Activated T-cell treated with anti-CD3 and anti-CD28 coated beads, Interleukin-2, amount 50 U/mL, for 72 hours (primary cell): ENCODE results near the gene DIRAS1. TPM values are rescaled to one million over a fixed set of nuclear protein-coding genes. Genes with fewer than 3 reads are reported as not detected.

ENCODE experiments used
- ATAC-seq, 2 donors: fragments of 150-1000 bp; cut with Tn5 transposase; replicated peaks in 1 of 2; 2 replicates each; pipeline ENCODE4 v1.10.0; 2021; ENCODE audit warnings: moderate library complexity in 2 of 2, mild to moderate bottlenecking in 1 of 2
- DNase-seq, 2 donors: peaks; one replicate each; pipeline ENCODE4 v3.0.0; 2021 to 2022; ENCODE audit warnings: mixed read lengths in 1 of 2
- H3K27ac Mint-ChIP-seq: one replicate; pipeline ENCODE4 v1.8.0; 2022; ENCODE audit warnings: mild to moderate bottlenecking, moderate library complexity, mixed read lengths
- H3K27me3 Mint-ChIP-seq: one replicate; pipeline ENCODE4 v1.8.0; 2022; ENCODE audit warnings: low read depth, mixed read lengths
- H3K36me3 Mint-ChIP-seq, 2 donors: one replicate each; pipeline ENCODE4 v1.8.0; 2022; ENCODE audit warnings: mixed read lengths in 2 of 2, mild to moderate bottlenecking in 1 of 2; ENCODE audit not compliant: insufficient read depth in 2 of 2
- H3K4me1 Mint-ChIP-seq: one replicate; pipeline ENCODE4 v1.8.0; 2022; ENCODE audit warnings: low read depth, mixed read lengths
- H3K4me3 Mint-ChIP-seq, 2 donors: one replicate each; pipeline ENCODE4 v1.8.0; 2022; ENCODE audit warnings: mild to moderate bottlenecking in 2 of 2, mixed read lengths in 2 of 2, moderate library complexity in 2 of 2
- H3K9me3 Mint-ChIP-seq, 2 donors: one replicate each; pipeline ENCODE4 v1.8.0; 2022; ENCODE audit warnings: mixed read lengths in 2 of 2
- total RNA-seq, 2 donors: library from RNA; stranded (reverse); gene quantifications; one replicate each; pipeline ENCODE4 v1.2.3, GENCODE V29; 2022

Gene DIRAS1
- total RNA-seq, 2 donors from 2014 or later, result 0.32 to 0.55 TPM

DNA sequence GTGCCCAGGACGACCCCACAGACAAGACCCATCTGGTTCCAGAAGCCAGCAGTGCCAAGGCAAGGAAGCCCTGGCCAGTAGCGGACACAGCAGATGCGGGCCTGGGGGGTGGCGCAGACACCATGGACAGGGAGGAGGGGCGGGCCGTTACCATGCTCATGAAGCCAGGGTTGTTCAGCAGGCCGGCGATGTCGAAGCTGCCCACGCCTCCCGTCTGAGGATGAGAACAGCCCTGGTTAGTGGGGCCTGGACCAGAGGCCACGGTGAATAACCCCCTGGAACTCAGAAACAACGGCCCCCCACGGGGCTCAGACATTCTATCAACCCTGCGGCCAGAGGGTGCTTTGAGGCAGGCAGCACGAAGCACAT, 40.1 kb upstream of the DIRAS1 start:
- no peaks in the 10 kb centered on the region for H3K9me3 Mint-ChIP-seq
- H3K27me3 Mint-ChIP-seq, result no peaks in the 10 kb centered on the region
- DNase-seq (no peak), ATAC-seq (no peak)
- H3K36me3 Mint-ChIP-seq, result peaks cover 0 to 6% of the 10 kb centered on the region in 2 donors
- H3K4me1 Mint-ChIP-seq, result no peaks in the 10 kb centered on the region
- H3K27ac Mint-ChIP-seq, result no peak overlapping the region
- H3K4me3 Mint-ChIP-seq, result no peak overlapping the region

DNA sequence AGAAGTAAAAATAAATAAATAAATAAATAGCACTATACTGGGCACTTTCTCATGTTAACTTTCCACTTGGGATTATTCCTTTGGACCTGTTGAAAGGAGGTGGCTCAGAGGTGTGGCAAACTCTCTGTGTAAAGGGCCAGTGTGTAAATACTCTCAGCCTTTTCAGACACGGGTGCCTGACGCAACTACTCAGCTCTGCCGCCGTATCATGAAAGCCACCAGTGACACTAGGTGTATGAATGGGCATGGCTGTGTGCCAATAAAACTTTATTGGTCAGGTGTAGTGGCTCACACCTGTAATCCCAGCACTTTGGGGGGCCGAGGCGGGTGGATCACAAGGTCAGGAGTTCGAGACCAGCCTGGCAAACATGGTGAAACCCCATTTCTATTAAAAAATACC, 38.8 kb upstream of the DIRAS1 start:
- H3K4me1 Mint-ChIP-seq, result no peaks in the 10 kb centered on the region
- no peak overlapping the region for H3K27ac Mint-ChIP-seq
- H3K4me3 Mint-ChIP-seq, result no peak overlapping the region

GRCh38 chr19:2759362-2759761, 38.2 kb upstream of the DIRAS1 start:
- H3K36me3 Mint-ChIP-seq, result peaks cover 0 to 8% of the 10 kb centered on the region in 2 donors
- no peak overlapping the region for H3K4me3 Mint-ChIP-seq
- H3K4me1 Mint-ChIP-seq, result no peaks in the 10 kb centered on the region
- H3K9me3 Mint-ChIP-seq, result no peaks in the 10 kb centered on the region
- DNase-seq, result no peak
- H3K27me3 Mint-ChIP-seq, result no peaks in the 10 kb centered on the region
- no peak overlapping the region for H3K27ac Mint-ChIP-seq
- peak in 1 of 2 donors; percentile 38 for ATAC-seq

More for the DNA sequence above, 38.8 kb upstream of the DIRAS1 start:
- ATAC-seq (no peak), DNase-seq (no peak)
- H3K36me3 Mint-ChIP-seq, result peaks cover 0 to 9% of the 10 kb centered on the region in 2 donors
- no peaks in the 10 kb centered on the region for H3K9me3 Mint-ChIP-seq
- no peaks in the 10 kb centered on the region for H3K27me3 Mint-ChIP-seq

DNA sequence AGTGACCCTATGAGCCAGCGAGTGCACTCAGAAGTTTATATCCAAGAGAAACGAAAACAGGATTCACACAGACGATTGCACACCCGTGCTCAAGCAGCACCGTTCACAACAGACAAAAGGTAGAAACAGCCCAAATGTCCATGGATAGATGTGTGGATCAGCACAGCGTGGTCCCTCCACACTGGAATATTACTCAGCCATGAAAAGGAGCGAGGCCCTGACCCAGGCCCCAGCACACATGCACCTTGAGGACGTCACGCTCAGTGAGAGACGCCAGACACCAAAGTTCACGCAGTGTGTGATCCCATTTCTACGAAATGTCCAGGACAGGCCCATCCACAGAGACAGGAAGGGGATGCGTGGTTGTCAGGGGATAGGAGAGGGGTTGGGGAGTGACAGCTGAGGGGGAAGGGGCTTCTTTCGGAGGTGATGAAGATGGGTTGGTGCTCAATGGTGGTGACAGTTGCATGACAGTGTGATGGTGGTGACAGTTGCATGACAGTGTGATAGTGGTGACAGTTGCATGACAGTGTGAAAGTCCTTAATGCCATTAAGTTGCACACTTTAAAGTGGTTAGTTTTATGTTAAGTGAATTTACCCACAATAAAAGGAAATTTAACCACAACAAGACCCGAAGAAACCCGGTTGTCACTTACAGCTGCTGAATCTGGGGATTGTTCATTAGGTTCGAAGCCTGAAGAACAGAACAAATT, 37.6 kb upstream of the DIRAS1 start:
- H3K9me3 Mint-ChIP-seq, result no peaks in the 10 kb centered on the region
- DNase-seq (no peak), ATAC-seq (peak in 1 of 2 donors; percentile 26)
- H3K4me1 Mint-ChIP-seq, result peaks cover 3% of the 10 kb centered on the region
- H3K36me3 Mint-ChIP-seq, result peaks cover 0 to 8% of the 10 kb centered on the region in 2 donors
- no peak overlapping the region for H3K4me3 Mint-ChIP-seq
- no peak overlapping the region for H3K27ac Mint-ChIP-seq
- H3K27me3 Mint-ChIP-seq, result no peaks in the 10 kb centered on the region

GRCh38 chr19:2756921-2757881, 36.0 kb upstream of the DIRAS1 start:
- no peak overlapping the region for H3K27ac Mint-ChIP-seq
- no peaks in the 10 kb centered on the region for H3K9me3 Mint-ChIP-seq
- peaks cover 13% of the 10 kb centered on the region for H3K4me1 Mint-ChIP-seq
- H3K27me3 Mint-ChIP-seq, result no peaks in the 10 kb centered on the region
- DNase-seq, result no peak
- H3K36me3 Mint-ChIP-seq, result peaks cover 0 to 6% of the 10 kb centered on the region in 2 donors
- ATAC-seq, result no peak
- no peak overlapping the region for H3K4me3 Mint-ChIP-seq

DNA sequence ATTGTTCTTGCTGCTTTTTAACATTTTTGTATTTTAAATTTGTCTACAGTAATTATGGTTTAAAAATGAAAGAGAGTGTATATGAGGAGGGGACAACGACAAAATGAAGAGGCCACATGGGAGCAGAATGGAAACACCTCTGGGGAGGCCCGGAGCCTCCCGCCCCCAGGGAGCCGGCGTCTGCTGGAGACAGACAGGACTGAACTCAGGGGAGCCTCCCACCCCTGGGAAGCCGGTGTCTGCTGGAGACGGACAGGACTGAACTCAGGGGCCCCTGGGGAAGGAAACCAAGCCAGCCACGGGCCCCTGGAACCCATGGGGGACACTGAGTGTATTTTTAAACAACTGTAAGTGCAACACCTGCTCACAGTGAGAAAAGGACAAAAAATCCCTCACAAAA, 35.3 kb upstream of the DIRAS1 start:
- peaks cover 13% of the 10 kb centered on the region for H3K4me1 Mint-ChIP-seq
- H3K4me3 Mint-ChIP-seq, result no peak overlapping the region
- H3K9me3 Mint-ChIP-seq, result no peaks in the 10 kb centered on the region
- ATAC-seq (no peak), DNase-seq (no peak)
- H3K36me3 Mint-ChIP-seq, result peaks cover 0 to 6% of the 10 kb centered on the region in 2 donors
- H3K27me3 Mint-ChIP-seq, result no peaks in the 10 kb centered on the region
- no peak overlapping the region for H3K27ac Mint-ChIP-seq

- Mint-ChIP-seq H3K27ac (no peak overlapping the region), H3K27me3 (no peaks in the 10 kb centered on the region), H3K36me3 (peaks cover 0 to 6% of the 10 kb centered on the region in 2 donors), H3K9me3 (no peaks in the 10 kb centered on the region), H3K4me1 (peaks cover 13% of the 10 kb centered on the region), H3K4me3 (no peak overlapping the region)
- ATAC-seq (no peak), DNase-seq (no peak)
These were observed 34.6 kb upstream of the DIRAS1 start for GRCh38 chr19:2755811-2756210.

- Mint-ChIP-seq H3K36me3 (peaks cover 0 to 5% of the 10 kb centered on the region in 2 donors), H3K4me3 (no peak overlapping the region), H3K27me3 (no peaks in the 10 kb centered on the region), H3K27ac (no peak overlapping the region), H3K4me1 (peaks cover 13% of the 10 kb centered on the region), H3K9me3 (no peaks in the 10 kb centered on the region)
- ATAC-seq, result no peak
- no peak for DNase-seq
These were observed 34.2 kb upstream of the DIRAS1 start for GRCh38 chr19:2755448-2755705.

DNA sequence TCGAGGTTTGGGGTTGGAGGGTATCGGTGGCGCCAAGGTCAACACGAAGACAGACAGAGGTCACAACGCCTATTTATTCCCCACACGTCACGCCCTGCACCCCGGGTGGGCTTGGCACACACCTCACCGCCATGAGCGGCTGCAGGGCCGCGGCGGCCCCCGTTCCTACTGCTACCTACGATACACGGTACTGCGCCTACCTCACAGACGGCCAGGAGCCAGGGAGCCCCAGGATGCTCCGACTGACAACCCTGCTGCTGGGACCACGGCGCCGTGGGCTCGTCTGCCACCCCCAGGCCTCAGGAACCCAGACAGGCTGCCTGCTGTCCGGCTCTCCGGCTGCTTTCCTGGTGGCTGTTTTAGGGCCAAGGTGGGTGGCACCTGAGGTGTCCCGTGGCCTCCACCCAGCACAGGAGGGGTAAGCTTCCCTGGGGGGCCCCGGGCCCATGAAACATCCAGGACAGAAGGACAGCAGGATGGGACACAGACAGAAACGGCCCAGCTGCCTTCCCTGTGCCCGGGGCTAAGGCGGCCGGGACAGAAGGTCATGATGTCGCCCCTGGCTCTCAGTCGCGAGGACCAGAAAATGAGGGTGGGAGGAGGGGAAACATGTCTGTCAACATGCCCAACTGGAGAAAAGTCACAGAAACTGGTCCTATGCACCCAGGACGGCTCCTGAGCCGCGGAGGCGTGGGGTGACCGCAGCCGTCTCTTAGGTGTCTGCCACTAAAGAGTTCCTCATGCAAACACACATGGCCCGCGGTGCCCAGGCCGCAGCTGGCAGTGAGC, 33.7 kb upstream of the DIRAS1 start:
- no peaks in the 10 kb centered on the region for H3K9me3 Mint-ChIP-seq
- H3K4me1 Mint-ChIP-seq, result peaks cover 13% of the 10 kb centered on the region
- no peaks in the 10 kb centered on the region for H3K27me3 Mint-ChIP-seq
- no peak for ATAC-seq
- H3K27ac Mint-ChIP-seq, result no peak overlapping the region
- DNase-seq, result no peak
- no peak overlapping the region for H3K4me3 Mint-ChIP-seq
- peaks cover 0 to 5% of the 10 kb centered on the region in 2 donors for H3K36me3 Mint-ChIP-seq

GRCh38 chr19:2751438-2751830, 30.3 kb upstream of the DIRAS1 start:
- H3K27me3 Mint-ChIP-seq, result no peaks in the 10 kb centered on the region
- no peak overlapping the region for H3K27ac Mint-ChIP-seq
- H3K4me1 Mint-ChIP-seq, result peaks cover 13% of the 10 kb centered on the region
- no peak for DNase-seq
- ATAC-seq, result no peak
- H3K36me3 Mint-ChIP-seq, result peaks cover 0 to 3% of the 10 kb centered on the region in 2 donors
- H3K9me3 Mint-ChIP-seq, result no peaks in the 10 kb centered on the region
- H3K4me3 Mint-ChIP-seq, result no peak overlapping the region

- H3K27ac Mint-ChIP-seq, result no peak overlapping the region
- H3K9me3 Mint-ChIP-seq, result no peaks in the 10 kb centered on the region
- peaks cover 0 to 3% of the 10 kb centered on the region in 2 donors for H3K36me3 Mint-ChIP-seq
- no peaks in the 10 kb centered on the region for H3K27me3 Mint-ChIP-seq
- H3K4me3 Mint-ChIP-seq, result no peak overlapping the region
- no peak for ATAC-seq
- no peak for DNase-seq
- peaks cover 13% of the 10 kb centered on the region for H3K4me1 Mint-ChIP-seq
These were observed 29.8 kb upstream of the DIRAS1 start for GRCh38 chr19:2750808-2751437.

DNA sequence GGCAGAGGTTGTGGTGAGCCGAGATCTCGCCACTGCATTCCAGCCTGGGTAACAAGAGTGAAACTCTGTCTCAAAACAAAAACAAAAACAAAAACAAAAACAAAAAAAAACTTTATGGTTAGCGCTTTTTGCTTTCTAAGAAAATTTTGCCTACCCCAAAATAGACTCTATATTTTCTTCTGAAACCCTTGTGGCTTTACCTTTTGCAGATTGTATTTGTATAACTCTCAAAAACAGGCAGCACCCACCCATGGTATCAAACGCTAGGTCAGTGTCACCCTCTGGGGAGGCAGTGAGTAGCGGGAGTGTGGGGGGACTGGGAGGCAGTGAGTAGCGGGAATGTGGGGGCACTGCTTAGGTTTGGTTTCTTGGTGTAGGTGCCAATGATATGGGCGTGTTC, 26.2 kb upstream of the DIRAS1 start:
- no peak overlapping the region for H3K27ac Mint-ChIP-seq
- no peak overlapping the region for H3K4me3 Mint-ChIP-seq
- ATAC-seq (no peak), DNase-seq (no peak)
- H3K27me3 Mint-ChIP-seq, result peaks cover 15% of the 10 kb centered on the region
- no peaks in the 10 kb centered on the region for H3K4me1 Mint-ChIP-seq
- H3K36me3 Mint-ChIP-seq, result no peaks in the 10 kb centered on the region
- no peaks in the 10 kb centered on the region for H3K9me3 Mint-ChIP-seq

DNA sequence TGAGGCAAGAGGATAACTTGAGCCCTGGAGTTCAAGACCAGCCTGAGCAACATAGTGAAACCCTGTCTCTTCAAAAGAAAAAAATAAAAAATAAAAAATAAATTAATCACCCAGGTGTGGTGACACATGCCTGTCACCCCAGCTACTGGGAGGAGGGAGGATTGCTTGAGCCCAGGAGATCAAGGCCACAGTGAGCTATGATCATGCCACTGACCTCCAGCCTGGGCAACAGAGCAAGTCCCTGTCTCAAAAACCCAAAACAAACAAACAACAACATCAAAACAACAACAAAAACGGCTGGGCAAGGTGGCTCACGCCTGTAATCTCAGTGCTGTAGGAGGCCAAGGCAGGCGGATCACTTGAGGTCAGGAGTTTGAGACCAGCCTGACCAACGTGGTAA, 22.9 kb upstream of the DIRAS1 start:
- no peaks in the 10 kb centered on the region for H3K9me3 Mint-ChIP-seq
- H3K4me1 Mint-ChIP-seq, result peaks cover 9% of the 10 kb centered on the region
- ATAC-seq, result no peak
- no peak overlapping the region for H3K27ac Mint-ChIP-seq
- no peak for DNase-seq
- no peak overlapping the region for H3K4me3 Mint-ChIP-seq
- peaks cover 25% of the 10 kb centered on the region for H3K27me3 Mint-ChIP-seq
- peaks cover 0 to 2% of the 10 kb centered on the region in 2 donors for H3K36me3 Mint-ChIP-seq
